T-helper 2 cell (primary cell): Measurements from ENCODE around the gene TMEM94.
A peak's percentile ranks its signal among the peaks of the same experiment; 100 is the strongest.

Source experiments
- DNase-seq, 5 experiments: peaks; one replicate each; pipeline versions ENCODE4 v3.0.0 to v3.0.0-alpha.2; 2012 to 2022

The TMEM94 gene

GRCh38 chr17:75498726-75499213 is 42.3 kb downstream of the TMEM94 start:
- DNase-seq = no peak

DNA sequence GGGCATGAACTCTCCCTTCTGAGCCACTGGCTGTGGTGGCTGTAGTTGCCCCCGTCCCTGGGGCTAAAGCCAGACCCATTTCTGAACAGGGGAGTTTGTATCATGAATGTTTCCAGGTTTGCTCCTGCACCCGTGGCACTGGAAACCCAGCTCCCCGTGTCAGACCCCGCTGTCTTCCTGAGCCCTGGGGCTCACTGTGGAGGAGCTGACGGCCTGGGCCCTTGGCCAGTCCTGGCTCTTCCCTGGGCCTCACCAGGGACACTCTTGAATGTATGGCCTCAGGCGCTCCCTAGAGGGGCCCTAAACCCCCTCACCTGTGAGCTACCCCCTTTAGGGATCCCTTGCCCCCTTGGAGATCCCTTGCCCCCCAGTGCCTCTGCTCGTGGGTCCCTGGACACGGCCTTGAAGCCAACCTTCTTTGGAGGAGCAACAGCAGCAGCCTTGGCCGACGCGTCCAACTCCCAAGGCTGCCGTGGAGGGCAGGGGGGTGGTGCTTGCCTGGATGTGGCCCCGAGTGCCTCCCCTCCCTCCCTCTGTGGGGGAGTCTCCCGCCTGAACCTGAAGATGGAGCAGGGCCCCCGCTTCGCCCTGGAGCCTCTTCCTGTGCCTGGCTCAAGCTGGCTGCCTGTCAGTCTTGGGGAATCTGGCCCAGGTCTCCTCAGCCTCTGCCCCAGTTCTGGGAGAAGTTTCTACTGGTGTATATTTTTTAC is 43.0 kb downstream of the TMEM94 start:
- no peak for DNase-seq

DNA sequence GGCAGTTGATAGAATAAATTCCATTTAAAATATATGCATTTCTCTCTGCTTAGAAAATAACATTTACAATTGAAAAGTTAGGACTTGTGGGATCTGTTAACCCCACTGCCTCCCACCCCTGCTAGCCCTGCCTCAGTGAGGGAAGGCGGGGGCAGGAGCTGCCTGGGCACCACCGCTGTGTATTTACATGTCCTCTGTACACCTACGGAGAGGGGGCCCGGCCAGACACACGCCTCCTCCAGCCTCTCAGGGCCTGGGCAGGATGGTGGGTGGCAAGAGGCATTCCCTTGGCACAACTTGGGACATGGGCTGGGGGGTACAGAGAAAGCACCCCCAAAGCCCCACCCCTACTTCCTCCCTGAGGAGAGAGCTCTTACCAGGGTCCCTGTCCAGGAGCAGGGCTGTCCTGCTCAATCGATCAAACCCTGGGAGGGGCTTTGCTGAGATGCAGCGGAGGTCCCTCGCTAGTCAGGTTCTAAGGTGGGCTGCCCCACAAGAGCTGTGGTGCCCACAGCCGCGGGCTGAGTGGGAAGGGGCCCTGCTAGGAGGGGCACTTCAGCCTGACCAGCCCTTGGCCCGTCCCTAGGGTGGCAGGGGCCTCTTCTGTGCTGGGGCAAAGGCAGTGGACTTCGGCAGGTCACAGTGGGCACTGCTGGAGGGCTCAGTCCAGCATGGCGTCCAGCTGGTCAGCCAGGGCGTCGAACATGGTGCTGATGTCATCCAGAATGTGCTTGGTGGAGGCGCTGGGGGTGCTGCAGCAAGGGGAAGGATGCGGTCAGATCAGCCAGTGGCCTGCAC is 44.2 kb downstream of the TMEM94 start:
- DNase-seq = no peak

DNA sequence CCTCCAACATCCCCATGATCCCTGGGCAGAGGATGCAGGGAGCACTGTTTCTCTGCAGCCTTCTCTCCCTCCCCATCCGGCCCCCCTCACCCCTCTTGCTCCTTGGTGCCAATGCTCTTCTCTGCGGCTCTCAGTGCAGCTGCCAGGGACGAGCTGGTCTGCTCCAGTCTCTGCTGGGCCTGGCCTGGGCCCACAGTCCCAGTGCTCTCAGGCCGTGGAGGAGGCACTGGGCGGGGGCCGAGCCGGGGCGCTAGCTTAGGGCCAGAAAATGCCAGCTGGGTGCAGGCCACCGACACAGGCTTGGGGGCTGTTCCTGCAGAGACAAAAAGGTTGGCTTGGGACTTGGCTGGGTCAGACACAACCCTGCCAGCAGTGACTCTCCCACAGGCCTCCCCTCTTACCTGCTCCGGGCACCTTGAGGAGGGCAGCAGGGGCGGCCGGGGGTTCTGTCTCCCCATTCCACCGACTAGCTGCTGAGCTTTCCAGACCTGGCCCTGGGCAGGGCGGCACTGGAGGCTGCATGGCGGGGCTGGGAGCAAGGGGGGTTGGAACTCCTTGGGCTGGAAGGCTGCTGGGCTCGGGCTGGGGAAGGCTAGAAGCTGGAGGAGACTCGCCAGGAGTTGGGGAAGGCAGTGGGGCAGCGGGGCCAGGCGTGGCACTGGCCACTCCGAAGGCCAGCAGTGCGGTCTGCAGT is 45.1 kb downstream of the TMEM94 start:
- no peak for DNase-seq

DNA sequence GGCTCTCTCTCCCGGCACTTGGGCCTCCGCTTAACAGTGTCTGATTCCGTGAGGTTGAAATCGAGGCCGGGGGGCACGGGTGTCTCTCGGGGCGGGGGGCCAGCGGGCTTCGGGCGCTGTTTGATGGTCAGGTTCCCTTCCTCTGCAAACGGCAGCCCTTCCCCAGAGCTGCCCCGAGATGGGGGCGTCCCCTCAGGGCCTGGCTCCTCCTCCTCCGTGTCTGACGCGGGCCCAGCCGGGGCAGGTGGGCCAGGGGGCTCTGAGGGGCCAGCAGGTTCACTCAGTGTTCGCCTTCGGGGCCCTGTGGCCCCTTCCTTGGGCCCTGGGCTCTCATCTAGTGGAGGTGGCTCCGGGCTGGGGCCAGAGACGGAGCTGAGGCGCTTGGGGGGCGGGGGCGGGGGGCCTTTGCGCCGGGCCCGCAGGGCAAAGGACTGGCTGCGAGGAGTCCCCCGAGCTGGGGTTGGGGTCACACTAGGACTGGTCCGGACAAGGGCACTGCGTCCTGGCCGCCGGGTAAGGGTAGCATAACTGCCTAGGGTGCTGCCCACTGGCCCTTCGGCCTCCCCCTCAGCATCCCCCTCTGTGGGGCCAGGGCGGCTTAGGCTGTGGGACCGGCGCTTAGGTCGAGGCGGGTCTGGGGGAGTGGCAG is 45.8 kb downstream of the TMEM94 start:
- no peak for DNase-seq

DNA sequence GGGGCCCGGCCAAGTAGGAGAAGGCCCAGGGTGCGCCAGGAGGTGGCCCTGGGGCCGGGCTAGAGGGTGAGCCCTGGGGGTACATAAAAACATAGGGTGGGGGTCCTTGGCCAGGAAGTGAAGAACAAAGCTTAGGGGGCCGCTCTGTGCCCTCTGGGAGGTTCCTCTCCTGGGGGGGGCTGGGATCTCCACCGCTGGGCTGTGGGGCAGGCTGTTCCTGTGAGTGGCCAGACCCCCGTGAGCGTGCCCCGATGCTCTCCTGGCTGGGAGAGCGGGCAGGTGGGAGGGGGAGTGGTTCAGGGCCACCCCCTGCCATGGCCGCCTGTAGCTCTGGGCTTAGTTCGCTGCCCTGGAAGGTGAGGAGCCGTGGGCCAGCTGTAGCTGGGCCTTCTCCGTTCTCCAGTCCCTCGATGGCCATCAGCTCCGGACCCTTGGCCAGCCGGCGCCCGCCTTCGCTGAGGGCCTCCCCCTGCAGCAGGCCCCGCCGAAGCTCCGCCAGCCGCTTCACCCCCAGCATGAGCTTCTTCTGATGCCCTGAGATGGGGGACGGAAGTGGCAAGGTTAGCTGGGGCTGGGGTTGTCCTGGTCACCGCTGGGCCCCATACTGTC is 46.4 kb downstream of the TMEM94 start:
- no peak for DNase-seq

DNA sequence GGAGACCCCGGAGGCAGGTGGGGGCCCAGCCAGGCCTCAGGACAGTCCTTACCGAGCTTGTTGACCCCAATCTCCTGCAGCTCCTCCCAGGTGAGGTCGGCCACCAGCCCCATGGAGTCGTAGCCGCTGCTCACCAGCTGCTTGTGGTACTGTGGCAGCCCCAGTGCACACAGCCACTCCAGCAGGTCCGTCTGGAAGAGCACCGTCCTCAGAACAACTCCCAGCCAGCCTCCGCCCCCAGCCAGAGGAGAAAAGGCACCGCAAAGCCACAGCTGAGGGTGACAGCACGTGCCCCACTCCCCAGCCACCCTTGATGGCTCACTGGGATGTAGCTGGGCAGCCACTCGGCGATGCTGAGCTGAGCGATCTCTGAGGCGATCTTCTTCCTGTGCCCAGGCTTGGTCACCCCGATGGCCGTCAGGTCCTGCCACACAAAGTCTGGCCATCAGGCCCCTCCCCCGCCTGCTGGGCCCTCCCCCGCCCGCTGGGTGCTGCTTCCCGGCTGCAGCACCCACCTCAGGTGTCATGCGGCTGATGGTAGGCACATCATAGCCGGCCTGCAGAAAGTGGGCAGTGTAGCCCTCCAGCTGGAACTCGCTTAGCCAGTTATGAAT is 47.0 kb downstream of the TMEM94 start:
- no peak for DNase-seq

DNA sequence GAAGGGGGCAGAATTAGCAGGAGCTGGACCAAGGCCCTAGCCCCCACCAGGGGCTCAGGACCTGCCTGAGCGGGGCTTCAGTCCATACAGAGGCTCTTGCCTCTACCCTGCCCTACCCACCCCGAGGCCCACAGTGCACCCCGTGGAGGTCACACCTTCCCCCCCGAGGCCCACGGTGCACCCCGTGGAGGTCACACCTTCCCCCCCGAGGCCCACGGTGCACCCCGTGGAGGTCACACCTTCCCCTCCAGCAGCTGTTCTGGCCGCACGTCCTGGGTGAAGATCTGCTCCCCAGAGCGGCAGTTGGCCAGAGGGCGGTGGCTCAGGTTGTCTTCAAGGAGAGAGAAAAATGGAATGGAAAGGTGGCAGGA is 47.5 kb downstream of the TMEM94 start:
- DNase-seq = no peak

DNA sequence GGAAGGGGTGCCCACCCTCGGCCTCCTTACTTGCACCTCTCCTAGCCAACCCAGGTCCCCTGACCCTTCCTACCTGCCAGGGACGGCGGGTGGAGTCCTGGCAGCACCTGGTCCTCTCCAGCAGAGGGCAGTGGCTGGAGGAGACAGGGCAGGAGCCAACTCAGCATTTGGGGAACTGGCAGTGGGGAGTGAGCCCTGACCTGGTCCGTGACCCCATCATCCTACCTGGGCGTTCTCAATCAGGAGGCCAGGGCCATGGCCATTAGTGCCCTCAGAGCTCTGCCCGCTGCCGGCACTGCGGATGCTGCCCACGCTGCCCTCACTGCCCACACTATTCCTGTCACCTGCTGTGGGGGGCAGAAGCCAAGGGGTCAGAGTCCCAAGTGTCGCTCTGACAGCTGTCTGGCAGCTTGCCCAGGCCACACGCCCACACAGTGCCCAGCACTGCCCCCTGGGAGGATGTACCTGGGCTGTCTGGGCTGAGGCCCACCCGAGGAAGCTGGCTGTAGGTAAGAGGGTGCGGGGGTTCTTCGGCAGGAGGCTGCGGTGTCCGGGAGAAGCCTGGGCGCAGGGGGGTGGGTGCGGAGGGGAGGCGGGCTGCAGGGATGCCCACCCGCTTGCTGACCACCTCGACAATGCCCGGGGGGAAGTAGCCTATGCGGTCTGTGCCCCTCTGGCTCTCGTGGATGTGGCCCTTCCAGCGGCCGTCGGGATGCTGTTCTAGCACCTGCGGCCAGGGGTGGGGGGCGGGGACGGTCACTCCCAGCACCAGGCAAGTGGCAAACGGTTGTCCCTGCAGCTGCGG is 48.1 kb downstream of the TMEM94 start:
- DNase-seq = peak in 2 of 5 experiments; percentile 29 to 33

GRCh38 chr17:75505152-75505409 is 48.6 kb downstream of the TMEM94 start:
- no peak for DNase-seq

DNA sequence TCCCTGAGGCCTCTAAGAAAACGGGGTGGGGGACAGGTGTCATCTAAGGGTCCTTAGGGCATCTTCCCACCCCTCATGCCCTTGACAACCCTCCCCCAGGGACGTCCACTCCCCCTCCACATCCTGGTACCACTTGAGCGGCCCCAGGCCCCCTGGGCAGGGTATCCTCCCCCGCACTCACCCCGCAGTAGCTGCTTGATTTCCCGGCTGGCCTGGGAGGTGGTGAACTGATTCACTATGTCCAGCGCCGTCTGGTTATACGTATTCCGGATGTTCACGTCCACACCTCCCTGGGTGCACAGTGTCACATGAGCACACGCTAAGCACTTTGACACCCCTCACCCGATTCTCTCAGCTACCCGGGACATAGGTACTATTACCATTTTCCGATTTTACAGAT is 49.2 kb downstream of the TMEM94 start:
- DNase-seq = no peak

GRCh38 chr17:75506134-75506533 is 49.7 kb downstream of the TMEM94 start:
- no peak for DNase-seq

DNA sequence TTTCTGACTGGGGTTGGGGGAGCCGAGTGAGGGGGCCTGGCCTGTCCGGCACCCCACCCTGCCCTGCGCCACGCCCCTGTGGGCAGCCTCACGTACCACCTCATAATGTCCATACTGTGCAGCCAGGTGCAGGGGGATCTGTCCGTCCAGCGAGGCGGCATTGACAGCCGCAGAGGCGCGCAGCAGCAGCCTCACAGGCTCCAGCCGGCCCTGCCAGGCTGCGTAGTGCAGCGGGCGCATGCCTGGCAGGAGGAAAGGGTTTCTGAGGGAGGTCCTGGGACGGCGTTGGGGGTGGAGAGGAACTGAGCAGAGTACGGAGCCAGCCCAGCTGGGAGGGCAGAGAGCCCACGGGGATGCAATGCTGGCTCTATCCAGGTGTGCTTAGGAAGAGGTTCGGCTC is 50.5 kb downstream of the TMEM94 start:
- DNase-seq = no peak

DNA sequence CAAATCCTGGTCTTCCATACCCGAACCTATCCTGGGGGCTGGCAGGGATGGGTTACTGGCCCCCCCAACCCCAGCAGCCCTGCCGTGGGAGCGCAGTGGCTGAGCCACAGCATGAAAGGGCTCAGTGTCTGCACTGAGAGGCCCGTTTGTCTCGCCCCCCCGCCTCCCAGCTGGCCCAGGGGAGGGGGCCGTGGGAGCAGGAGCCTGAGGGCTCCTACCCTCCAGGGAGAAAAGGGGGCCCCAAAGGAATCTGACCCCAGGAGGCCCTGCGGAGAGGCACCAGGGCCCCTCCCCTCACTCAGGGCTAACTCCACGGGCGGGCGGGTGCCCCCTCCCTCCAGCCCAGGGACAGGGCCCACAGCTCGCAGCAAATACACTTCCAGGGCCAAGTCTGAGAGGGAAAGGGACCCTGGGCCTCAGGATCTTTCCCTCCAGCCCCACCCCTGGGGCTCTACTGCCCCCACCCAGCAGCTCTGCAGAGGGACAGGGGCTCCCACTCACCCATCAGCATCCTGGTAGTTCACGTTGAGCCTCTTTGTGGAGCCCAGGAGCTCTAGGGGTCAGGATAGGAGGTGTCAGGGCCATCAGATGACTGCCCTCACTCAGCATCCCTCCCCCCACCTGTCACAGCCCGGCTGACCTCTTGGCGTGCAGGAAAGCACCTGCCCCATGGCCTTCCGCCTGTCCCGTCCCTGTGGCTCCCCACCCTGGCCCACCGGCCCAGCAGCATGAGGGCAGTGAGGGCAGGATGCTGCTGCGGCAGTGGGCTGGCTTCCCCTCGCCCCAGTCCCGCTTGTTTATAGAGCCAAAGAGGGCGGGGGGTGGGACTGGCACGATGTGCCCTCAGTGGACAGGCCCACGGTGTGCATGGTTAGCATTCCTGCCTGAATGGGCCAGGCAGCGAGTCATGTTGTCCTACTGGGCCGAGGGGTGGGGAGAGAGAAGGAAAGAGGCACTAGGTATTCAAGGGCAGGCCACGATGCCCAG is 51.6 kb downstream of the TMEM94 start:
- no peak for DNase-seq

DNA sequence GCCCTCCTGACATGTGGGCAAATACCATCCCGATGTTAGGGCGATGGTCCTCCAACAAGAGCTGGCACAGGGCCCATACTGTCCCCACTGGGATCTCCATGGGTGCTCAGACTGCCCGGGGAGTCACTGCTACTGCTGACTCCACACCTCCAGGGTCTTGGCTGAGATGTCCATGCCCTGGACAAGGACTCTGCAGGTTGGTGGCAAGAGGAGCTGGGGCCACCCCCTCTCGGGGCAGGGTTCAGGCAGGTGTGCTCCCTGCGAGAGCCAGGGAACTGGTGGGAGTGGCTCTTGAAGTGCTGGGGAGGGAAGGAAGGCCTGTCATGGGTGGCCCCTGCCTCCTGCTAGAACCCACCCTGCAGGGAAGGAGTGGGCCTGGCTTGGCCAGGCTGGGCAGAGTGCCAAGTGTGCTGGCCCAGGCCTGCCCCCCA is 52.5 kb downstream of the TMEM94 start:
- no peak for DNase-seq

GRCh38 chr17:75509528-75510258 is 53.3 kb downstream of the TMEM94 start:
- no peak for DNase-seq

GRCh38 chr17:75511270-75511609 is 54.8 kb downstream of the TMEM94 start:
- DNase-seq = no peak

- DNase-seq = no peak
These were observed 55.5 kb downstream of the TMEM94 start for GRCh38 chr17:75511610-75512575.
